B cell (primary cell): ENCODE data around the gene ZNF787. TPM values are rescaled to one million over a fixed set of nuclear protein-coding genes. Genes with fewer than 3 reads are reported as not detected.

Experiments
- ATAC-seq: fragments of 200-7000 bp; cut with Tn5 transposase; one replicate; pipeline ENCODE4 v1.10.0; 2021; ENCODE audit warnings: low read depth, mild to moderate bottlenecking, moderate number of reproducible peaks, moderate library complexity
- CTCF ChIA-PET: fragments of 350-600 bp; sonication (Branson Sonifier 250); formaldehyde crosslinking; loops from one replicate; lab custom pipeline; 2021; ENCODE audit warnings: antibody characterized with exemption, inconsistent platforms; lab: Charles Lee
- POLR2A ChIA-PET: fragments of 350-600 bp; sonication (Branson Sonifier 250); formaldehyde crosslinking; loops from one replicate; lab custom pipeline; 2021; ENCODE audit warnings: antibody characterized with exemption; lab: Charles Lee
- DNase-seq: peaks from one replicate; pipeline ENCODE4 v3.0.0; 2013
- H2AFZ ChIP-seq: 2 replicates; pipeline ENCODE4 v1.6.1; 2012; ENCODE audit warnings: mild to moderate bottlenecking, low read depth, low read length; ENCODE audit not compliant: insufficient read depth, poor library complexity, severe bottlenecking
- H3K27ac ChIP-seq, 2 donors: 1 replicate in 1 of 2; 2 replicates in 1 of 2; pipeline ENCODE4 v1.5.1; 2012 to 2013; ENCODE audit warnings: low read length in 2 of 2, mild to moderate bottlenecking in 2 of 2, moderate library complexity in 1 of 2
- H3K27me3 ChIP-seq, 4 experiments: fragments of 200-600 bp in 1 of 4; sonication (generic) in 1 of 4; replicated peaks in 1 of 4; 1 replicate in 2 of 4; 2 replicates in 2 of 4; pipeline versions ENCODE4 v1.6.1 to v1.7.0; 2013 to 2016; ENCODE audit warnings: low read length in 3 of 4, mild to moderate bottlenecking in 2 of 4, mixed read lengths in 1 of 4, moderate library complexity in 1 of 4; ENCODE audit not compliant: insufficient read depth in 4 of 4, control insufficient read depth in 3 of 4; ENCODE audit errors: control extremely low read depth in 1 of 4
- H3K36me3 ChIP-seq, 2 experiments: replicated peaks in 1 of 2; 1 replicate in 1 of 2; 2 replicates in 1 of 2; pipeline versions ENCODE4 v1.6.1 to v1.7.1; 2013; ENCODE audit warnings: low read length in 1 of 2; ENCODE audit not compliant: insufficient read depth in 2 of 2, control insufficient read depth in 1 of 2; ENCODE audit errors: control extremely low read depth in 1 of 2, extremely low read depth in 1 of 2
- H3K4me1 ChIP-seq, 2 donors: fragments of 200-600 bp in 1 of 2; sonication (generic) in 1 of 2; 1 replicate in 1 of 2; 2 replicates in 1 of 2; pipeline versions ENCODE4 v1.5.1 to v1.6.1; 2013 to 2017; ENCODE audit warnings: low read length in 2 of 2; ENCODE audit not compliant: control insufficient read depth in 2 of 2, insufficient read depth in 2 of 2
- H3K4me2 ChIP-seq: replicated peaks from 2 replicates; pipeline ENCODE3; 2012; ENCODE audit warnings: mild to moderate bottlenecking, low read depth, low read length; ENCODE audit not compliant: poor library complexity, severe bottlenecking
- H3K4me3 ChIP-seq, 5 experiments: fragments of 200-600 bp in 1 of 5; sonication (generic) in 1 of 5; 1 replicate in 3 of 5; 2 replicates in 2 of 5; pipeline versions ENCODE4 v1.5.1 to v1.7.0; 2011 to 2016; ENCODE audit warnings: low read length in 4 of 5, mild to moderate bottlenecking in 4 of 5, low read depth in 2 of 5, control low read depth in 1 of 5, moderate library complexity in 1 of 5; ENCODE audit not compliant: insufficient read depth in 1 of 5; ENCODE audit errors: control extremely low read depth in 1 of 5, extremely low read depth in 1 of 5
- H3K79me2 ChIP-seq: fragments of 200-600 bp; sonication (generic); one replicate; pipeline ENCODE4 v1.6.0; 2016; ENCODE audit warnings: low read length; ENCODE audit not compliant: control insufficient read depth, insufficient read depth
- H3K9ac ChIP-seq: fragments of 200-600 bp; sonication (generic); 2 replicates; pipeline ENCODE4 v1.6.1; 2017; ENCODE audit warnings: mild to moderate bottlenecking, low read length, moderate library complexity
- H3K9me3 ChIP-seq, 3 donors: one replicate each; pipeline versions ENCODE4 v1.6.1 to v1.7.1; 2013; ENCODE audit warnings: low read length in 2 of 3; ENCODE audit not compliant: control insufficient read depth in 2 of 3, insufficient read depth in 1 of 3; ENCODE audit errors: control extremely low read depth in 1 of 3
- H4K20me1 ChIP-seq: 2 replicates; pipeline ENCODE4 v1.6.0; 2012; ENCODE audit warnings: mild to moderate bottlenecking, low read length; ENCODE audit not compliant: insufficient read depth, control insufficient read depth, poor library complexity, severe bottlenecking
- H3K27ac Mint-ChIP-seq: one replicate; pipeline ENCODE4 v1.8.0; 2021; ENCODE audit warnings: mixed read lengths
- H3K27me3 Mint-ChIP-seq: one replicate; pipeline ENCODE4 v1.8.0; 2021; ENCODE audit warnings: mixed read lengths
- H3K4me1 Mint-ChIP-seq: one replicate; pipeline ENCODE4 v1.8.0; 2021; ENCODE audit warnings: mixed read lengths
- H3K4me3 Mint-ChIP-seq: one replicate; pipeline ENCODE4 v1.8.0; 2021; ENCODE audit warnings: mixed read lengths
- H3K9me3 Mint-ChIP-seq: one replicate; pipeline ENCODE4 v1.8.0; 2022; ENCODE audit warnings: mixed read lengths; ENCODE audit not compliant: insufficient read depth
- CTCF ChIP-seq: fragments of 200-600 bp; IDR thresholded peaks from one replicate; pipeline ENCODE4 v1.8.0; 2022; ENCODE audit warnings: antibody characterized with exemption, mild to moderate bottlenecking
- EZH2 ChIP-seq: IDR thresholded peaks from 2 replicates; pipeline ENCODE4 v1.6.1; 2012; ENCODE audit warnings: borderline replicate concordance, low read depth, mild to moderate bottlenecking, moderate library complexity, low read length; ENCODE audit not compliant: insufficient read depth, poor library complexity, severe bottlenecking
- WGBS: methylation state at CpG from one replicate; pipeline ENCODE4 v1.1.5; 2013; ENCODE audit warnings: missing lambda C conversion rate; ENCODE audit not compliant: insufficient coverage; 5-methylcytosine and 5-hydroxymethylcytosine counted together
- intact Hi-C: fragments of 100-400 bp; cut with micrococcal nuclease; formaldehyde crosslinking; loops from one replicate; pipeline ENCODE4 v1.10.0; 2022
- polyA plus RNA-seq: library from polyadenylated mRNA; depleted of rRNA; stranded (reverse); fragments of >200 nt; gene quantifications from 2 replicates; pipeline ENCODE4 v1.2.3, GENCODE V29; 2012
- total RNA-seq, 2 donors: library from RNA; stranded (reverse); fragments of 120-200 nt in 1 of 2; gene quantifications; 1 replicate in 1 of 2; 2 replicates in 1 of 2; pipeline versions ENCODE4 v1.2.3 to v1.2.4, GENCODE V29; 2013 to 2022

The ZNF787 gene
- total and polyA plus RNA-seq, 2 donors (not counting 1 experiment from before 2014, with no cell fraction given), result 19.6 to 47.9 TPM

GRCh38 chr19:56139847-56140582 is 18.9 kb upstream of the ZNF787 start:
- peaks cover 32% of the 10 kb centered on the region for H3K4me1 Mint-ChIP-seq
- Histone ChIP-seq H2AFZ (peak overlapping the region; percentile 92), H3K27ac (peak overlapping the region; percentile 84 to 89), H3K27me3 (no peaks in the 10 kb centered on the region), H3K4me3 (peak overlapping the region; percentile 61 to 83 (median 79)), H3K9me3 (no peaks in the 10 kb centered on the region), H3K4me1 (peaks cover 13 to 17% of the 10 kb centered on the region in 2 donors), H3K4me2 (peak overlapping the region; percentile 92), H3K36me3 (no peaks in the 10 kb centered on the region), H4K20me1 (no peaks in the 10 kb centered on the region), H3K79me2 (peaks cover 36% of the 10 kb centered on the region), H3K9ac (peak overlapping the region; percentile 81)
- CTCF ChIA-PET, result interaction anchor here (0.9 kb wide), 1 partner anchor 35 kb away, joined by 4 read pairs; no protein-coding TSS in a partner anchor
- WGBS, result 38% methylated on average over 20 of the region's 22 CpGs
- intact Hi-C loops, result loop anchor here (1.0 to 10.0 kb wide), 3 partner anchors 35 to 515 kb away; partner anchors contain the start of gene ZNF784
- no peak for DNase-seq
- H3K27ac Mint-ChIP-seq, result peak overlapping the region; percentile 93
- H3K27me3 Mint-ChIP-seq, result no peaks in the 10 kb centered on the region
- TF ChIP-seq CTCF (no peak), EZH2 (no peak)
- H3K4me3 Mint-ChIP-seq, result peak overlapping the region; percentile 87
- H3K9me3 Mint-ChIP-seq, result no peaks in the 10 kb centered on the region
- ATAC-seq, result no peak
- POLR2A ChIA-PET, result interaction anchor here (0.6 to 1.5 kb wide), 3 partner anchors 19 to 1199 kb away, joined by 3 to 13 read pairs (median 5); partner anchors contain the start of gene ZNF787

GRCh38 chr19:56138069-56138468 is 17.0 kb upstream of the ZNF787 start:
- 100% methylated on average over 1 of the region's 3 CpGs for WGBS
- ATAC-seq (no peak), DNase-seq (no peak)
- TF ChIP-seq EZH2, result no peak
- TF ChIP-seq CTCF, result no peak
- POLR2A ChIA-PET, result no interaction called here
- no peak overlapping the region for H2AFZ ChIP-seq
- H3K4me2 ChIP-seq, result no peak overlapping the region
- H3K4me3 Mint-ChIP-seq, result no peak overlapping the region
- no peaks in the 10 kb centered on the region for H3K9me3 ChIP-seq
- H3K36me3 ChIP-seq, result no peaks in the 10 kb centered on the region
- no peaks in the 10 kb centered on the region for H3K9me3 Mint-ChIP-seq
- peaks cover 35% of the 10 kb centered on the region for H3K4me1 Mint-ChIP-seq
- intact Hi-C loops, result no loop called here
- no peaks in the 10 kb centered on the region for H3K27me3 Mint-ChIP-seq
- no peaks in the 10 kb centered on the region for H3K27me3 ChIP-seq
- no peak overlapping the region for H3K4me3 ChIP-seq
- CTCF ChIA-PET, result interaction anchor here (1.0 to 1.7 kb wide), 4 partner anchors 33 to 195 kb away, joined by 3 to 5 read pairs (median 3); no protein-coding TSS in a partner anchor
- no peak overlapping the region for H3K9ac ChIP-seq
- peaks cover 23 to 32% of the 10 kb centered on the region in 2 donors for H3K4me1 ChIP-seq
- no peak overlapping the region for H3K27ac ChIP-seq
- H4K20me1 ChIP-seq, result no peaks in the 10 kb centered on the region
- H3K27ac Mint-ChIP-seq, result no peak overlapping the region
- peaks cover 19% of the 10 kb centered on the region for H3K79me2 ChIP-seq
